K562 (cell line): ENCODE measurements around the gene FUT9. TPM values are rescaled to one million over a fixed set of nuclear protein-coding genes. Genes with fewer than 3 reads are reported as not detected.

Experiments used
- ATAC-seq: fragments of 200-7000 bp; cut with Tn5 transposase; 3 replicates; pipeline ENCODE4 v1.9.1; 2020; ENCODE audit warnings: moderate library complexity
- BruUV-seq: library from RNA; stranded (reverse); fragments of 400-500 nt; replicated peaks from 2 replicates; lab custom pipeline; 2021; lab: Mats Ljungman, UMichigan
- CTCF ChIA-PET: fragments of 300-600 bp; formaldehyde crosslinking; extraction: SDS; loops from one replicate; lab custom pipeline; 2021; ENCODE audit warnings: low intra/inter-chr PET ratio; lab: Yijun Ruan, JAX
- POLR2A ChIA-PET: fragments of 300-600, 350-650 bp; sonication (Branson Sonifier 250); formaldehyde crosslinking; extraction: SDS; loops from one replicate; lab custom pipeline; 2021; ENCODE audit warnings: antibody characterized with exemption, inconsistent platforms; lab: Yijun Ruan, JAX
- DNase-seq, 4 experiments: peaks; one replicate each; pipeline versions ENCODE4 v3.0.0 to v3.0.0-alpha.2; 2011 to 2018; ENCODE audit warnings: low spot score in 3 of 4, mixed read lengths in 3 of 4; ENCODE audit errors: extremely low read depth in 1 of 4
- FAIRE-seq: peaks from 2 replicates; lab custom pipeline; 2011; peaks lifted over from hg19 to GRCh38; lab: Jason Lieb, UNC
- H2AFZ ChIP-seq: 2 replicates; pipeline ENCODE4 v1.6.0; 2011; ENCODE audit warnings: low read depth, low read length, control low read depth, inconsistent platforms
- H3K27ac ChIP-seq: fragments of 200-600 bp; 3 replicates; pipeline ENCODE4 v1.8.0; 2011; ENCODE audit warnings: low read depth, mild to moderate bottlenecking, control low read depth, inconsistent platforms, low read length, moderate library complexity, mixed read lengths; ENCODE audit errors: extremely low read depth
- H3K27me3 ChIP-seq, 2 experiments: fragments of 300-600 bp in 1 of 2; 2 replicates in 1 of 2; 3 replicates in 1 of 2; pipeline versions ENCODE4 v1.6.0 to v1.8.0; 2011; ENCODE audit warnings: inconsistent platforms in 2 of 2, low read length in 2 of 2, mild to moderate bottlenecking in 1 of 2, mixed read lengths in 1 of 2, moderate library complexity in 1 of 2; ENCODE audit not compliant: control insufficient read depth in 2 of 2, insufficient read depth in 2 of 2
- H3K36me3 ChIP-seq: fragments of 300-600 bp; 3 replicates; pipeline ENCODE4 v1.8.0; 2011; ENCODE audit warnings: mild to moderate bottlenecking, low read length, inconsistent platforms; ENCODE audit not compliant: control insufficient read depth, insufficient read depth
- H3K4me1 ChIP-seq, 2 experiments: fragments of 200-600 bp in 1 of 2; replicated peaks in 1 of 2; 2 replicates in 1 of 2; 3 replicates in 1 of 2; pipeline versions ENCODE4 v1.5.1 to v1.8.0; 2011; ENCODE audit warnings: inconsistent platforms in 2 of 2, low read length in 2 of 2, mild to moderate bottlenecking in 1 of 2, mixed read lengths in 1 of 2, moderate library complexity in 1 of 2; ENCODE audit not compliant: control insufficient read depth in 2 of 2, insufficient read depth in 2 of 2
- H3K4me2 ChIP-seq: 2 replicates; pipeline ENCODE4 v1.6.1; 2011; ENCODE audit warnings: low read length, control low read depth, inconsistent platforms, mixed read lengths; ENCODE audit not compliant: insufficient read depth
- H3K4me3 ChIP-seq: fragments of 200-600 bp; sonication (generic), shearing (Covaris generic); 2 replicates; pipeline ENCODE4 v1.5.1; 2016; ENCODE audit warnings: control low read depth, inconsistent platforms
- H3K79me2 ChIP-seq: fragments of 200-600 bp; 3 replicates; pipeline ENCODE4 v1.8.0; 2011; ENCODE audit warnings: low read length, inconsistent platforms; ENCODE audit not compliant: control insufficient read depth, insufficient read depth
- H3K9ac ChIP-seq, 2 experiments: 2 replicates each; pipeline versions ENCODE4 v1.6.0 to v1.6.1; 2011; ENCODE audit warnings: low read depth in 2 of 2, low read length in 2 of 2, control low read depth in 1 of 2, inconsistent platforms in 1 of 2, mild to moderate bottlenecking in 1 of 2, mixed read lengths in 1 of 2; ENCODE audit not compliant: insufficient read depth in 1 of 2
- H3K9me1 ChIP-seq: one replicate; pipeline ENCODE4 v1.6.0; 2011; ENCODE audit warnings: inconsistent platforms, mild to moderate bottlenecking, low read length, moderate library complexity; ENCODE audit not compliant: control insufficient read depth, insufficient read depth
- H3K9me3 ChIP-seq: replicated peaks from 2 replicates; pipeline ENCODE4 v1.5.1; 2011; ENCODE audit warnings: low read depth, low read length, inconsistent platforms; ENCODE audit not compliant: control insufficient read depth, insufficient read depth
- H4K20me1 ChIP-seq: replicated peaks from 2 replicates; pipeline ENCODE4 v1.6.1; 2011; ENCODE audit warnings: low read length, inconsistent platforms, mixed read lengths; ENCODE audit not compliant: control insufficient read depth, insufficient read depth
- DACH1 ChIP-seq: fragments of 450-650 bp; IDR thresholded peaks from 2 replicates; pipeline ENCODE4 v1.6.1; 2018; ENCODE audit not compliant: partially characterized antibody
- DDX20 ChIP-seq: fragments of 450-650 bp; IDR thresholded peaks from 2 replicates; pipeline ENCODE4 v1.6.1; 2016; ENCODE audit warnings: missing genetic modification characterization, low read depth, mild to moderate bottlenecking, missing compliant biosample characterization, moderate library complexity
- ETV1 ChIP-seq: fragments of 450-650 bp; conservative IDR thresholded peaks from 2 replicates; pipeline ENCODE4 v1.6.1; 2016; ENCODE audit warnings: missing genetic modification characterization, control low read depth, low read depth, missing compliant biosample characterization
- FOXA3 ChIP-seq, 2 experiments: fragments of 450-650 bp in 1 of 2; sonication (generic) in 1 of 2; formaldehyde crosslinking; IDR thresholded peaks in 1 of 2; conservative IDR thresholded peaks in 1 of 2; 2 replicates each; pipeline versions ENCODE4 v1.4.0 to v1.8.0; 2020 to 2022; ENCODE audit warnings: mild to moderate bottlenecking in 2 of 2, missing genetic modification reagents in 1 of 2
- HDAC1 ChIP-seq, 2 experiments: fragments of 450-650 bp; IDR thresholded peaks; 2 replicates each; pipeline ENCODE4 v1.6.1; 2016 to 2017; ENCODE audit warnings: inconsistent platforms in 1 of 2, mild to moderate bottlenecking in 1 of 2, moderate library complexity in 1 of 2
- KDM4B ChIP-seq, 2 experiments: fragments of 450-650 bp in 1 of 2; sonication (generic) in 1 of 2; IDR thresholded peaks; 2 replicates each; pipeline ENCODE4 v1.6.1; 2016 to 2017; ENCODE audit warnings: borderline replicate concordance in 2 of 2, antibody characterized with exemption in 1 of 2, low read depth in 1 of 2, mild to moderate bottlenecking in 1 of 2
- KLF6 ChIP-seq: fragments of 250-450 bp; sonication (Bioruptor Pico); IDR thresholded peaks from 2 replicates; pipeline ENCODE4 v1.4.0; 2020; ENCODE audit warnings: mild to moderate bottlenecking, moderate library complexity, borderline replicate concordance
- NR3C1 ChIP-seq: sonication (generic); formaldehyde crosslinking; IDR thresholded peaks from 2 replicates; pipeline ENCODE4 v1.8.1; 2022; ENCODE audit warnings: missing genetic modification reagents
- SRSF7 ChIP-seq: fragments of 200-400 bp; formaldehyde crosslinking; optimal IDR thresholded peaks from 2 replicates; pipeline ENCODE3; 2017; ENCODE audit warnings: mild to moderate bottlenecking, low read depth, low read length
- ZNF197 ChIP-seq: fragments of 200-800 bp; sonication (Bioruptor generic); IDR thresholded peaks from 2 replicates; pipeline ENCODE4 v1.6.1; 2016; ENCODE audit warnings: low read depth, missing genetic modification characterization, missing compliant biosample characterization
- ZNF57 ChIP-seq: fragments of 450-650 bp; formaldehyde crosslinking; IDR thresholded peaks from 2 replicates; pipeline ENCODE4 v1.4.0; 2020; ENCODE audit warnings: mild to moderate bottlenecking, moderate library complexity
- ZNF589 ChIP-seq: fragments of 200-800 bp; sonication (Bioruptor generic); IDR thresholded peaks from 2 replicates; pipeline ENCODE4 v1.6.1; 2016; ENCODE audit warnings: low read depth, missing genetic modification characterization, missing compliant biosample characterization
- ZNF764 ChIP-seq: fragments of 250-450 bp; sonication (Bioruptor Pico); IDR thresholded peaks from 2 replicates; pipeline ENCODE4 v1.4.0; 2020; ENCODE audit warnings: low read depth, mild to moderate bottlenecking, moderate library complexity
- WGBS: fragments of 100-300 bp; shearing (Covaris generic); methylation state at CpG from one replicate; pipeline ENCODE4 v1.1.6; 2016; ENCODE audit warnings: low coverage, mixed read lengths; ENCODE audit not compliant: insufficient coverage; ENCODE audit errors: missing lambda C conversion rate; 5-methylcytosine and 5-hydroxymethylcytosine counted together
- in situ Hi-C: fragments of 300-500 bp; cut with MboI; formaldehyde crosslinking; loops from 4 replicates; pipeline ENCODE4 v1.15.0; 2018; ENCODE audit warnings: inconsistent platforms, mixed read lengths
- intact Hi-C: fragments of 100-400 bp; cut with micrococcal nuclease; formaldehyde crosslinking; loops from 2 replicates; pipeline ENCODE4 v1.14.2; 2022
- polyA plus RNA-seq, 8 experiments: library from polyadenylated mRNA; depleted of rRNA in 4 of 8; stranded (reverse) in 5 of 8; unstranded in 3 of 8; fragments of >200 nt; fragmentation: Nextera tagmentation in 2 of 8; fragmentation: Illumina TruSeq in 1 of 8; extraction: Ambion mirVana in 2 of 8; extraction: Trizol in 1 of 8; gene quantifications; 2 replicates each; pipeline versions ENCODE4 v1.2.1 to v1.2.3, GENCODE V29; 2011 to 2014; ENCODE audit warnings: inconsistent platforms in 1 of 8, missing spikeins in 1 of 8
- total RNA-seq, 7 experiments: library from RNA; depleted of rRNA in 6 of 7; stranded (reverse); fragments of >200 nt in 6 of 7; fragmentation: Illumina TruSeq in 2 of 7; extraction: Trizol in 2 of 7; gene quantifications; 2 replicates each; pipeline versions ENCODE4 v1.2.1 to v1.2.3, GENCODE V29; 2011 to 2021; ENCODE audit warnings: low replicate concordance in 1 of 7
- TF ChIP-seq, protein P1 (sequence below), 2 experiments: fragments of 150-350 bp in 1 of 2; IDR thresholded peaks; 2 replicates each; pipeline ENCODE4 v1.6.1; 2012 to 2016; ENCODE audit warnings: low read depth in 2 of 2, low read length in 2 of 2, mild to moderate bottlenecking in 1 of 2, moderate library complexity in 1 of 2

FUT9 gene
- total and polyA plus RNA-seq, 9 of the 15 experiments (the other 6 are each of a cell fraction or from before 2014, with no cell fraction given): not detected

DNA sequence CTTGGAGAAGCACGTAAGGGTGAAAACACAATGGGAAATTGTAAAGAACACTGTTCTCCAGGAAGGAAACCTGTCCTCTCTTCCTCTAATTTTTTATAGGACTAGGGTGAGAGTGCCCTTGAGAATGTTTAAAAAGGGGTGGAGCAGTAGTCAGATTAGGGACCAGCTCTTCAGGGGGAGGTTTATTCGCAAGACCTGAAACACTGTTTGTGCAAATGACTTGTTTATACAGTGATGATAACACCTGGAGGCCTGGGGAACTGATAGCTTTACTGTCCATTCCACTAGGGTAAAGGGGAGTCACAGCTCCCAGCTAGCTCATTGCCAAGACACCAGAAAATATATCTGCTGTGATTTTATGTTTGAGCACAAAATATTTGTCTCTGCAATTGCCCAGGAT is 8.1 kb upstream of the FUT9 start:
- POLR2A ChIA-PET: no interaction called here
- Histone ChIP-seq H3K79me2 (no peaks in the 10 kb centered on the region), H3K9me3 (no peaks in the 10 kb centered on the region), H3K36me3 (no peaks in the 10 kb centered on the region), H2AFZ (no peak overlapping the region), H4K20me1 (no peaks in the 10 kb centered on the region), H3K27me3 (no peaks in the 10 kb centered on the region), H3K4me3 (no peak overlapping the region), H3K9ac (no peak overlapping the region), H3K4me2 (no peak overlapping the region), H3K4me1 (no peaks in the 10 kb centered on the region)
- in situ Hi-C loops: no loop called here
- no TSS peak for BruUV-seq
- 7% methylated on average over 2 of the region's 2 CpGs for WGBS
- CTCF ChIA-PET: no interaction called here
- ATAC-seq (no peak), FAIRE-seq (no peak), DNase-seq (no peak)
- no peak for TF ChIP-seq NR3C1 (CRISPR knock-in tag)
- TF ChIP-seq, all 486 proteins: peak for 0
- no peak overlapping the region for H3K27ac ChIP-seq
- intact Hi-C loops: no loop called here
- no peaks in the 10 kb centered on the region for H3K9me1 ChIP-seq

- H3K9me3 ChIP-seq: no peaks in the 10 kb centered on the region
- no peaks in the 10 kb centered on the region for H4K20me1 ChIP-seq
- intact Hi-C loops (no loop called here), in situ Hi-C loops (no loop called here)
- no TSS peak for BruUV-seq
- H3K27ac ChIP-seq: no peak overlapping the region
- TF ChIP-seq ZNF197 (no peak), ZNF589 (CRISPR knock-in tag) (no peak), KDM4B (IDR thresholded peaks at IDR 0.05; ENCODE audit: borderline replicate concordance in 2 of 2, low read depth in 1 of 2) (no peak), KLF6 (no peak), DDX20 (no peak), HDAC1 (IDR thresholded peaks at IDR 0.05) (no peak), DACH1 (no peak), ETV1 (no peak), ZNF57 (CRISPR knock-in tag) (no peak), SRSF7 (no peak), FOXA3 (CRISPR knock-in tag; conservative IDR thresholded peaks at IDR 0.05 in 1 of 2, IDR thresholded peaks at IDR 0.05 in 1 of 2) (no peak), ZNF764 (CRISPR knock-in tag) (no peak)
- TF ChIP-seq, protein P1, sequence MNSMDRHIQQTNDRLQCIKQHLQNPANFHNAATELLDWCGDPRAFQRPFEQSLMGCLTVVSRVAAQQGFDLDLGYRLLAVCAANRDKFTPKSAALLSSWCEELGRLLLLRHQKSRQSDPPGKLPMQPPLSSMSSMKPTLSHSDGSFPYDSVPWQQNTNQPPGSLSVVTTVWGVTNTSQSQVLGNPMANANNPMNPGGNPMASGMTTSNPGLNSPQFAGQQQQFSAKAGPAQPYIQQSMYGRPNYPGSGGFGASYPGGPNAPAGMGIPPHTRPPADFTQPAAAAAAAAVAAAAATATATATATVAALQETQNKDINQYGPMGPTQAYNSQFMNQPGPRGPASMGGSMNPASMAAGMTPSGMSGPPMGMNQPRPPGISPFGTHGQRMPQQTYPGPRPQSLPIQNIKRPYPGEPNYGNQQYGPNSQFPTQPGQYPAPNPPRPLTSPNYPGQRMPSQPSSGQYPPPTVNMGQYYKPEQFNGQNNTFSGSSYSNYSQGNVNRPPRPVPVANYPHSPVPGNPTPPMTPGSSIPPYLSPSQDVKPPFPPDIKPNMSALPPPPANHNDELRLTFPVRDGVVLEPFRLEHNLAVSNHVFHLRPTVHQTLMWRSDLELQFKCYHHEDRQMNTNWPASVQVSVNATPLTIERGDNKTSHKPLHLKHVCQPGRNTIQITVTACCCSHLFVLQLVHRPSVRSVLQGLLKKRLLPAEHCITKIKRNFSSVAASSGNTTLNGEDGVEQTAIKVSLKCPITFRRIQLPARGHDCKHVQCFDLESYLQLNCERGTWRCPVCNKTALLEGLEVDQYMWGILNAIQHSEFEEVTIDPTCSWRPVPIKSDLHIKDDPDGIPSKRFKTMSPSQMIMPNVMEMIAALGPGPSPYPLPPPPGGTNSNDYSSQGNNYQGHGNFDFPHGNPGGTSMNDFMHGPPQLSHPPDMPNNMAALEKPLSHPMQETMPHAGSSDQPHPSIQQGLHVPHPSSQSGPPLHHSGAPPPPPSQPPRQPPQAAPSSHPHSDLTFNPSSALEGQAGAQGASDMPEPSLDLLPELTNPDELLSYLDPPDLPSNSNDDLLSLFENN (IDR thresholded peaks at IDR 0.05; ENCODE audit: low read depth in 2 of 2, low read length in 2 of 2): no peak
- H3K9ac ChIP-seq: no peak overlapping the region
- DNase-seq (no peak), ATAC-seq (no peak), FAIRE-seq (no peak)
- CTCF ChIA-PET: no interaction called here
- no peaks in the 10 kb centered on the region for H3K27me3 ChIP-seq
- no peak overlapping the region for H3K4me3 ChIP-seq
- no peaks in the 10 kb centered on the region for H3K79me2 ChIP-seq
- H3K36me3 ChIP-seq: no peaks in the 10 kb centered on the region
- H2AFZ ChIP-seq: no peak overlapping the region
- H3K9me1 ChIP-seq: no peaks in the 10 kb centered on the region
- POLR2A ChIA-PET: no interaction called here
- H3K4me1 ChIP-seq: no peaks in the 10 kb centered on the region
- H3K4me2 ChIP-seq: no peak overlapping the region
- 3% methylated on average over 2 of the region's 3 CpGs for WGBS
Measured at GRCh38 chr6:96013531-96013930, 2.2 kb upstream of the FUT9 start.
